ENCODE results near the gene MAP1LC3A. TPM values are rescaled to one million over a fixed set of nuclear protein-coding genes. Genes with fewer than 3 reads are reported as not detected.
"Not testable (repeated sequence)": the region's sequence is repeated elsewhere in the genome, so short reads cannot be mapped to it uniquely, and the experiment has no call there.

The MAP1LC3A gene
- 0.13 TPM in 1 of 2 replicates, not detected in the other for total RNA-seq (2014; rRNA removed; shearing (Covaris generic); ENCODE audit: low replicate concordance)

DNA sequence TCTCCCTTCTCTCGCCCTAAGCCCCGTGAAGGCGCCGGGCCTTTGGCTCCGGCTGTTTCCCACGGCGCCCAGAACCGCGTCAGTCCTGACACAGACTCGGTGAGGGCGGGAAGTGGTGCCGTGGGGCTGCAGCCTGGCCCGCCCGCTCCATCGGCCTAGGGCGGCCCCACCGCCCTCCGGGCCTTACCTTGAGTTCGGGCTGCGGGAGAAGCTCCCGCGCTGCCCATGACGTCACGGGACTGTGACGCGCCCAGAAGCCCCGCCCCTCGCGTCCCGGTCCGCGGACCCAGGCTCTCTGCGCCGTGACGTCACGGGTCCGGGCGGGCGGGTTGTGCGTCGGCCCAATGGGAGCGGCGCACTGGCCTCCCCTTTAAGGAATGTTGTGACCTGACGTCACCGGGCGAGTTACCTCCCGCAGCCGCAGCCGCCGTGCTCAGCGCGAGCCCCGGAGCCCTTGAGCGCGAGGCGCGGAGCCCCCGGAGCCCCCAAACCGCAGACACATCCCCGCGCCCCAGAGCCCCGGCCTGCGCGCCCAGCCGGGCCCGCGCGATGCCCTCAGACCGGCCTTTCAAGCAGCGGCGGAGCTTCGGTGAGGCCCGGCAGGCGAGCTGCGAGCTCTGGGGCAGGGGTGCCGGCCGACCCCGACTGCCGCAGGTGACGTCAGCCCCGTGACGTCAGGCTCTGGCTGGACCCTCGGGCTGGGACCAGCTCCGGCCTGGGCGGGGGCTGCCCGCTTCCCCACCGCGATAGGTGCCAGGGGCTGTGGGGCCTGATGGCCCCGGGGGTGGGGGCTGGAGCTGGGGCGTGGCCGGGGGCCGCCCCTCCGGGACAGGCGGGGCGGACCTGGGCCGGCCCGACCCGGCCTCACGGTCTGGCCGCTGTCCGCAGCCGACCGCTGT is at the start of gene MAP1LC3A:
MAP1LC3A (plus strand) TSS at position 399 of the 899 bp plus-strand sequence; CDS start at position 550, 151 bp downstream.
- Histone ChIP-seq H3K9me3 (no peaks in the 10 kb centered on the region), H3K36me3 (peaks cover 5% of the 10 kb centered on the region), H3K4me3 (peak within 1 kb of the TSS; percentile 40), H3K27me3 (no peaks in the 10 kb centered on the region)
- DNase-seq = peak; percentile 72

DNA sequence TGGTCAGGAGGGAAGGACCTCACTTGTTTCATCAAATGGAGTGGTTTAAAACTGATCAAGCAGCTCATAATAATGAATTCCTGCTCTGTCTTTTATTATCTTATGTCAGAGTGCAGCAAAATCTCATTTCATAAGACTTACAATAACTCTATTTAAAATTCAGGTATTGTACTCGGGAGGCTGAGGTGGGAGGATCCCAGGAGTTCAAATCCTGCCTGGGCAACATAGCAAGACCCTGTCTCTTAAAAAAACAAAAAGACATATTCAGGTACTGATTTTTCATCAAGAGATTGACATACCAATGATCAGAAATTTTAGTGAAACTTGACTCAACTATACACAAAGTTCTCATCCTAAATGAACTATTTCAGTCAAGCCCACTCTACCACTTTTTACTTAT is 47.9 kb upstream of the MAP1LC3A start:
- no peak for DNase-seq
- Histone ChIP-seq H3K36me3 (peaks cover 37% of the 10 kb centered on the region), H3K9me3 (no peaks in the 10 kb centered on the region), H3K27me3 (0 out of 2 replicates have a peak, but pooled peaks cover 3% of the 10 kb centered on the region), H3K4me3 (no peak overlapping the region)

DNA sequence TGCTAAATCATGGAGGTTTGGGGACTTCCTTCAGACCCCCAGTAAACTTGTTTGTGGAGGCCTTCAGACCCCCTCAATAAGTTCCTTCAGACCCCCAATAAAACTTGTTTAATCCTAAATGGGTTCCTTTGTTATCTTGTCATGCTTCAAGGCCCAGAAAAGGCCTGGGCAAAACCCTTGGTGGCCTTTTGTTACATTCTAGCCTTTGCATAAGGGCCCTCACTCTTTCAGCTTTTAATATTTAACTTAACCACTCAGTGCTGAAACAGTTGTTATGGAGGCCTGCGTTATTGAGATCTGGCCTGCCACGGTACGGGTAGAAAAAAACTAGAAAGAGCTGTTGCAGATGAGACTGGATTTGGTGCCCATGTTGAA is 46.6 kb upstream of the MAP1LC3A start:
- Histone ChIP-seq H3K36me3 (peaks cover 26% of the 10 kb centered on the region), H3K9me3 (no peaks in the 10 kb centered on the region), H3K4me3 (no peak overlapping the region)

DNA sequence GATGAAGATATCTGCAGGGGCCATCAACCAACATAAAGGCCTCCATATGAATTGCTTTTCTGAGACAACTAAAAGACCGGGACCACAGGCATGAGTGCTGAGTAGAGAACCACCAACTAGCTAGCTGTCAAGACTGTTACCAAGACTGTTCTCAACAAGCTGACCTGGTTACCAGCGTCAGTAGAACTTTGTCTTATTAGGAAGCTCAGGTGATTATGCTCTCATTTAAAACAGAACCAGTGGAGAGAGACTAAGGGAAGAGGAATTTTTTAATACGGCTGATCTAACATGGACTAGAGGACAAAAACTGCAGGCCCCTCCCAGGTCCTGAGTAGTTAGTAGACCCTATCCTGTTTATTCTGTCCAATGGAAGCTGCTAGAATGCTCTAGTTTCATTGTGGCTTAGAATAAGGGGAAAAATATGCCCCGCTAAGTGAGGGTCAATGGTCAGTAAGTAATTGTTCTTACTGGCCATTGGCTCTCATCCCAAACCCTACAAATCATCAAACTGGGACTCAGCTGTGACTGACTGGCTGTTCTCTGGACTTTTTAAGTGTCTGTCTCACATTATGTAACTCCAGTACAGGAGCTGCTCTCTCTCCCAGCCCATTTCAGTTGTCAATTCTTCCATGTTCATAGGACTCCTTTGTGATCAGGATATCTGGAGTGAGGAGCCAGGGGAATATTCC is 46.1 kb upstream of the MAP1LC3A start:
- 0 out of 2 replicates have a peak, but pooled peaks cover 3% of the 10 kb centered on the region for H3K27me3 ChIP-seq
- no peaks in the 10 kb centered on the region for H3K9me3 ChIP-seq
- no peak overlapping the region for H3K4me3 ChIP-seq
- no peak for DNase-seq
- H3K36me3 ChIP-seq = peaks cover 26% of the 10 kb centered on the region

More for the DNA sequence above, 46.6 kb upstream of the MAP1LC3A start:
- 0 out of 2 replicates have a peak, but pooled peaks cover 3% of the 10 kb centered on the region for H3K27me3 ChIP-seq
- no peak for DNase-seq

DNA sequence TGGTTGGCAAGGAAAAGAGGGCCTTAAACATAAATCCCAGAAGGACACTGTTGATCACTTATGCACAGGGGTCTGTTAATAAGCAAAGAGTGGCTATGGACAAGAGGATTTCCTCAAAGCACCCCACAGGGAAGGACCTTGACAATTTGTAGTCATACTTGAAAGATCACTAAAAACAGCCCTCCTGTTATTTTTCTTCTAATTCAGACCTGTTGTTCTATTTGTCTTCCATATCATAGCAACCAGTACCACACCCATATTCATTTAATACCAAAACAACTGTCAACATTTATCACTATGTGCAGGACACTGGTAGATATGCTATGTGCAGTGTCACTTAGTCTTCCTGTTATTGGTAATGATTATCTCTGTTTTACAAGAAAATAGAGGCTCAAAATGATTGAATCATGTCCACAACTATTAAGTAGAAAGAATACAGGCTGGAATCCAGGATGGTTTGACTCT is 45.5 kb upstream of the MAP1LC3A start:
- no peak for DNase-seq
- H3K9me3 ChIP-seq = no peaks in the 10 kb centered on the region
- H3K4me3 ChIP-seq = no peak overlapping the region
- 0 out of 2 replicates have a peak, but pooled peaks cover 3% of the 10 kb centered on the region for H3K27me3 ChIP-seq
- peaks cover 22% of the 10 kb centered on the region for H3K36me3 ChIP-seq

DNA sequence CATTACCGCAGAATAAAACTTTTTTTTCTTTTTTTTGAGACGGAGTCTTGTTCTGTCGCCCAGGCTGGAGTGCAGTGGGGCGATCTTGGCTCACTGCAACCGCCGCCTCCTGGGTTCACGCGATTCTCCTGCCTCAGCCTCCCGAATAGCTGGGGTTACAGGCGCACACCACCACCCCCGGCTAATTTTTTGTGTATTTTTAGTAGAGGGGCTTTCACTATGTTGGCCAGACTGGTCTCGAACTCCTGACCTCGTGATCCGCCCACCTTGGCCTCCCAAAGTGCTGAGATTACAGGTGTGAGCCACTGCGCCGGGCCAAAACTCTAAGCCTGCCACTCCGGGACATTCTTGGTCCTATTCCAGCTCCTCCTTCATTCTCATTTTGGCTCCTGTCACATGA is 44.5 kb upstream of the MAP1LC3A start:
- peaks cover 24% of the 10 kb centered on the region for H3K36me3 ChIP-seq
- H3K9me3 ChIP-seq, DNase-seq, H3K4me3 ChIP-seq, H3K27me3 ChIP-seq: not testable (repeated sequence)

DNA sequence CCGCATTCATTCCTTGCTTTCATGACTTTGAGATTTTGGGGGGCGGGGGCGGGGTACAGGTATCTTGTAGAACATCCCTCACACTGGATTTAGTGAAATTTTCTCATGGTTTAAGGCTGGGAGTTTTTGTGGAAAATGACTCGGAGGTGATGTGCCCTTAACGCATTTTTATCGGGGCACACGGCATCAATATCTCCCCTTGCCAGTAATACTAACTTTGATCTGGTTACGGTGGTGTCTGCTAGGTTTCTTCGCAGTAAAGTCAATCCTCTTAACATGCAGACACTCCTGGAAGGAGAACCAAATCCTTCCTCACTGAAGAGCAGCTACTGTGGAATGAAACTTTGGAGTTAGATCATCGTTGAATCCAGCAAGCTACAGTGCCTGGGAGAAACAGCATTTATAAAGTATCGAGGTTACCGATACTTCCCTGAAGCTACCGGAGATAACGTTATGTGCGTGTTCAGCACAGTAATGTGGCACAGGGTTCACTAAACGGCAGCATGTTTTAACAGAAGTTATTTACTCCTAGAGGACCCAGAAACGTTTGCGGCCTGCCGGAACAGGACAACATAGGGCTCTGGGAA is 43.5 kb upstream of the MAP1LC3A start:
- DNase-seq = no peak
- no peaks in the 10 kb centered on the region for H3K9me3 ChIP-seq
- H3K27me3 ChIP-seq = 0 out of 2 replicates have a peak, but pooled peaks cover 1% of the 10 kb centered on the region
- H3K4me3 ChIP-seq = no peak overlapping the region
- H3K36me3 ChIP-seq = peaks cover 25% of the 10 kb centered on the region

DNA sequence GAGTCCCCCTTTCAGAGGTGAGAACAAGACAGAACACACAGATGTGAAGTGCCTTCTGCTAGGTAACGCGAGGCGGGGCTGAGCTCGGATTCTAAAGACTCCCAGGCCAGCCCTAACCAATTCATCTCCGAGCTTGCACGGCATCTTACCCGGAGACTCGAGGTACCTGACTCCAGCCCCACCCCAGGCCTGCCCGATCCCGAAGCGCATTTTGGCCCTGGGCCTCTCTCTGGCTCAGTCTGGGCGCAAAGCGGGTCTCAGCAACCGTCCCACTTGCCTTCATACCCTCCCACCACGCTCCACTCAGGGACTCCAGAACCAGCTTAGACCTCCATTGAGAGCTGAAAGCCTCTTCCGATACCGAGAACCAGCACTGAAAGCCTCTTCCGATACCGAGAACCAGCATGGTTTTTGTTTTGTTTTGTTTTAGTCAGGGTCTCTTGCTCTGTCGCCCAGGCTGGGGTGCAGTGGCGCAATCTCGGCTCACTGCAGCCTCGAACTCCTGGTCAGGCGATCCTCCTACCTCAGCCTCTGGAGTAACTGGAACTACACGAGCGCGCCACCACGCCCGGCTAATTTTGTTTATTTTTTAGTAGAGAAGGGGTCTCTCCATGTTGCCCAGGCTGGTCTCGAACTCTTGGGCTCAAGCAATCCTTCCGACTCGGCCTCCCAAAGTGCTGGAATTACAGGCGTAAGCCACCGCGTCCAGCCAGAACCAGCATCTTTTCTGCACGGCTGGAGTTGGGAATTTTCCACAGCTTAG is 42.9 kb upstream of the MAP1LC3A start:
- H3K9me3 ChIP-seq = no peaks in the 10 kb centered on the region
- H3K27me3 ChIP-seq = no peaks in the 10 kb centered on the region
- no peak for DNase-seq
- peaks cover 28% of the 10 kb centered on the region for H3K36me3 ChIP-seq
- H3K4me3 ChIP-seq = peak overlapping the region; percentile 90

DNA sequence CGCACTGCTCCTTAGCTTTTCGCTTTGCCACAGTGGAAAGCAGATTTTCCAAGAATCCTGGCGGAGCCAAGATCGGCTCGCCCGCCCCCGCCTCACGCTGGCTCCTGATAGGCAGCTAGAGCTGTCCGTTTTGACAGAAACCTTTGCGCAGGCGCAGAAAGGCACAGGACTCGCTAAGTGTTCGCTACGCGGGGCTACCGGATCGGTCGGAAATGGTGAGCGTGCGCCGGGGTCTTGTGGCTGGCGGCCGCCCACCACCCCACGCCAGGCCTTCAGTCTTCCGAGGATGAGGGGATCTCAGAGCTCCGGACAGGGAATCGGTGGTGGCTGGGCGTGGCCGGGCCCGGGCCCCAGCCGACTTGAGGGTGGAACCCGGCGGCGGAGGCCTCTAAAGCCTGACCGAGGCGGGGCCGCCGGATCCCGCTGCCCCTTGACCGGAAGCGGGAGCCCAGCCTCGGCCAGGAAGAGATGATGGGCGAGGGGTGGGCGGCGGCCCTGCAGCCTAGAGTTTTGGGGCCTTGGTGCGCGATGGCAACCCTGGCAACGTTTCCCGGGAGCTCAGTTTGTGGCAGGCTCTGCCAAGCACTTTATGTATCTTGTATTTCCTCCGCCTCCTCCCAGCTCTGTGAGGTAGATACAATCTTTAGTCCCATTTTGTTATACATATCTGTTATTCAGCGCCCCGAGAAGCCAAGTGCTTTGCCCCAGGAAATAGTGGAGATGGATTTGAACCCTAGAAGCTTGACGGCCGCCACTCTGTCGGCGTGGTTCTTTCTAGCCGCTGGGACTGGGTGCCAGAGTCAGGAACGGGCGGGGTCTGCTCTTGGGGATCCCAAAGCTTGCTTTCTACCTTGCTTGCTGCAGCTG is 42.0 kb upstream of the MAP1LC3A start, which contains the start of gene DYNLRB1:
DYNLRB1 (plus strand) TSS at position 176 of the 867 bp plus-strand sequence; CDS start at position 213, 37 bp downstream.
- Histone ChIP-seq H3K4me3 (peak within 1 kb of the TSS; percentile 90), H3K36me3 (peaks cover 26% of the 10 kb centered on the region), H3K27me3 (no peaks in the 10 kb centered on the region), H3K9me3 (no peaks in the 10 kb centered on the region)
- peak; percentile 98 for DNase-seq

DNA sequence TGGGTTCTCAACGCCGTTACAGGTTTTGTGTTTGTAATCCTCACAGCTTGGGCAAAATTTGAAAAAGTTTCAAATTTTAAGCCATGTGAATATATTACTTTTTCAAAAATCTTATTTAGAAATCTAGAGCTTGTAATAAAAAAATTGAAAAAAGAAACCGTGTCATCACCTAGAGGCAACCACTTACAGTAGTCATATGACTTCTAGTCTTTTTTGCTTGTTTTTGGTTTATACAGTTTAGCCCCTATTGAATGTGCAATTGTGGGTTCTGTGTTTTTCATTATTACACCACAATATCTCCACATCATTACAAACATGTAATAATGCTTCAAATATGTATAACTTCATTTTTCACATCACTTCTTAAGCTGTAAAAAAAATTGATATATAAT is 41.4 kb upstream of the MAP1LC3A start:
- peak overlapping the region; percentile 90 for H3K4me3 ChIP-seq
- H3K36me3 ChIP-seq = peaks cover 29% of the 10 kb centered on the region
- no peaks in the 10 kb centered on the region for H3K27me3 ChIP-seq
- no peaks in the 10 kb centered on the region for H3K9me3 ChIP-seq
- DNase-seq = no peak

DNA sequence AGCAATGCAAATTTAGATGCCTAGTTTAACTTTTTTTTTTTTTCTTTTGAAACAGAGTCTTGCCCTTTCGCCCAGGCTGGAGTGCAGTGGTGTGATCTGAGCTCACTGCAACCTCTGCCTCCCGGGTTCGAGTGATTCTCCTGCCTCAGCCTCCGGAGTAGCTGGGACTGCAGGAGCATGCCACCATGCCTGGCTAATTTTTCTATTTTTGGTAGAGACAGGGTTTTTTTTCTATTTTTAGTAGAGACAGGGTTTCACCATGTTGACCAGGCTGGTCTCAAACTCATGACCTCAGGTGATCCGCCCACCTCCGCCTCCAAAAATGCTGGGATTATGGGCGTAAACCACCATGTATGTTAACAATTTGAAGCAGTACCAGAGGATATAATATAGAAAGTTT is 39.7 kb upstream of the MAP1LC3A start:
- H3K9me3 ChIP-seq, DNase-seq, H3K4me3 ChIP-seq, H3K27me3 ChIP-seq: not testable (repeated sequence)
- peaks cover 40% of the 10 kb centered on the region for H3K36me3 ChIP-seq

DNA sequence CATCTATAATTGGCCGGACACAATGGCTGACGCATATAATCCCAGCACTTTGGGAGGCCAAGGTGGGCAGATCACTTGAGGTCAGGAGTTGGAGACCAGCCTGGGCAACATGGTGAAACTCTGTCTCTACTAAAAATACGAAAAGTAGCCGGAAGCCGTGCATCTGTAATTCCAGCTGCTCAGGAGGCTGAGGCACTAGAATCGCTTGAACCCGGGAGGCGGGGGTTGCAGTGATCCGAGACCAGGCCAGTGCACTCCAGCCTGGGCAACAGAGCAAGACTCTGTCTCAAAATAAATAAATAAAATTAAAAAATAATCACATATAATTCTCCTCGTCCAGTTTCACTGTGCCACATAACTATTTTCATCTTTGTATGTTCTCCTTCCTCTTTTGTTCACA is 38.7 kb upstream of the MAP1LC3A start:
- not testable (repeated sequence) for H3K27me3 ChIP-seq, H3K4me3 ChIP-seq, DNase-seq, H3K9me3 ChIP-seq
- H3K36me3 ChIP-seq = peaks cover 40% of the 10 kb centered on the region

DNA sequence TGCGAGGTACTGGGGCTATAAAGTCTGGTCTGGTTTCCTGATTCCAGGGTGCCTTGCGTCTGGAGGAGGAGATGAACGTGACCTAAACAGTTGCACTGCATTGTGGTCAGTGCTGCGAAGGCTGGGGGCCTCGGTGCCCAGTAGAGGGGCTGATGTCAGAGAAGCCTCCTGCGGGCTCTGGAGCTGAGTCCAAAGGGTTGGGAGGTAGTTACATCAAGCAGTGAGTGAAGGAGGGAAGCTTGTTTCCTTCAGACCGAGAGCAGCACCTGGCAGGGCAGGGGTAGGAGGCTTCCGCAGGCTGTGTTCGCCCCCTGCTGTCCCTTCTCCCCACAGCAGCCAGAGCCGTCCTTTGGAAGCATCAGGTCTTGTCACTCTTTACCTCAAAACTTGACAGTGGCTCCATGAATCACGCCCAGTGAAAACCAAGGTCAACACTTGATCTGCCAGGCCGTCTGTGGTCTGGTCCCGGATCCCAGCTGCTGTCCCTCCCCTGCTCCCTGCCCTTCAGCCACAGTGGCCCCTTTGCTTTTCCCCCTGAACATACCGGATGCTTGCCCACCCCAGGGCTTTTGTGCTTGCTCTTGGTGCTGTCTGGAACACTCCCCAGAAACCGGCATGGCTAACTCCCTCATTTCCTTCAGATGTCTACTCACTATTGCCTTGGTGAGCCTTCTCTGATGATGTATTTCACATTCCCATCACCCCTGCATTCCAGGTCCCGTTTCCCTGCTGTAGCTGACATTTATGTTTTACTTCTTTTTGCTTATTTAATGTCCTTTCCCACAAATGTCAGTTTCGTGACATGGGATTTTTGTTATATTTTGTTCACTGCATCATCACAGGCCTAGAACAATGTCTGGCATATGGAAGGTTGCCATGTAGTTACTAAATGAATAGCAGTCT is 35.3 kb upstream of the MAP1LC3A start:
- Histone ChIP-seq H3K36me3 (peaks cover 57% of the 10 kb centered on the region), H3K4me3 (no peak overlapping the region), H3K9me3 (no peaks in the 10 kb centered on the region), H3K27me3 (no peaks in the 10 kb centered on the region)
- peak; percentile 41 for DNase-seq

DNA sequence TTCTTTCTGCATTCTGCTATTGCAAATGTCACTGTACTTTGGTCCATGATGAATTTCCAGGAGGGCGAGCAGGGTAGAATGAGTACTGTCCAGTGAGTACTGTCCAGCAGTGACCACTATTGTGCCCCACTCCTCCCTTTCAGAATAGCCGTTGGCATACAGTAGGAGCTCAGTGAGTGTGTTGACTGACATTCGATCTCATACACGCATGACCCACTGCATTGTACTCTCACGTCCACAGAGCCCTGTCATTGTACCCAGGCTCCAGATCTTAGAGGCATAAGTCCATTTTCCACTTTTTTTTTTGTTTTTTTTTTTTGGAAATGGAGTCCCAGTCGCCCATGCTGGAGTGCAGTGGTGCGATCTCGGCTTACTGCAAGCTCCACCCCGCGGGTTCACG is 34.1 kb upstream of the MAP1LC3A start:
- H3K4me3 ChIP-seq = no peak overlapping the region
- H3K9me3 ChIP-seq = no peaks in the 10 kb centered on the region
- H3K36me3 ChIP-seq = peaks cover 60% of the 10 kb centered on the region
- H3K27me3 ChIP-seq = no peaks in the 10 kb centered on the region
- DNase-seq = no peak

DNA sequence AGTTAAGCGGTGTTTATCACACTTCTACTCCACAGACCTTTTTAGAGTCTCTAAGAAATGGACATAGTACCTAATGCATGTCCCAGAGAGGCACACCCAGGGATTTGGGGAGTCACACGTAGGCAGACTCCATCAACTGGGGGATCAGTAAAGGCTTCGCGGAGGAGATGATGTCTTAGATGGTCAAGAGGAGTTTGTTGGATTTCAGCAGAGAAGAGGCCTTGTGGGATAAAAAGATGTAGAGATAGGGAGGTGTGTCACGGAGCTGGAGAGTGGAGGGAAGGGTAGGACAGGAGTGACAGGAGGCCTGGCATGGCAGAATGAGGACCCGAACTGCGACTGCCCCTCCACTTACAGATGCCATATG is 33.2 kb upstream of the MAP1LC3A start:
- no peak for DNase-seq
- Histone ChIP-seq H3K9me3 (no peaks in the 10 kb centered on the region), H3K27me3 (no peaks in the 10 kb centered on the region), H3K4me3 (no peak overlapping the region), H3K36me3 (peaks cover 60% of the 10 kb centered on the region)
